Activated CD8-positive, alpha-beta memory T cell treated with anti-CD3 and anti-CD28 coated beads, Interleukin-2, amount 10 ng/mL, durations not matched to agents 7 days and 5 days (primary cell): ENCODE data around the gene AASS. TPM values are rescaled to one million over a fixed set of nuclear protein-coding genes. Genes with fewer than 3 reads are reported as not detected.

Source experiments
- ATAC-seq: fragments of 150-1000 bp; cut with Tn5 transposase; one replicate; pipeline ENCODE4 v1.10.0; 2021; ENCODE audit warnings: moderate library complexity
- CTCF ChIA-PET: fragments of 350-600 bp; sonication (Branson Sonifier 250); formaldehyde crosslinking; loops from one replicate; lab custom pipeline; 2021; ENCODE audit warnings: antibody characterized with exemption; lab: Charles Lee
- DNase-seq: peaks from one replicate; pipeline ENCODE4 v3.0.0-alpha.2; 2020
- H3K27ac Mint-ChIP-seq: one replicate; pipeline ENCODE4 v1.8.0; 2021; ENCODE audit warnings: mild to moderate bottlenecking, mixed read lengths
- H3K27me3 Mint-ChIP-seq: one replicate; pipeline ENCODE4 v1.8.0; 2021; ENCODE audit warnings: mixed read lengths
- H3K36me3 Mint-ChIP-seq: one replicate; pipeline ENCODE4 v1.8.0; 2021; ENCODE audit warnings: mild to moderate bottlenecking, mixed read lengths
- H3K4me1 Mint-ChIP-seq: one replicate; pipeline ENCODE4 v1.8.0; 2021; ENCODE audit warnings: mixed read lengths
- H3K4me3 Mint-ChIP-seq: one replicate; pipeline ENCODE4 v1.8.0; 2021; ENCODE audit warnings: mild to moderate bottlenecking, moderate library complexity, mixed read lengths
- H3K9me3 Mint-ChIP-seq: one replicate; pipeline ENCODE4 v1.8.0; 2022; ENCODE audit warnings: low read depth, mixed read lengths
- total RNA-seq, 2 experiments: library from RNA; stranded (reverse); gene quantifications; one replicate each; pipeline ENCODE4 v1.2.3, GENCODE V29; 2021

Gene AASS
- total RNA-seq, 2 experiments from 2014 or later, result 1.6 to 1.7 TPM

- no peak overlapping the region for H3K4me3 Mint-ChIP-seq
- no peaks in the 10 kb centered on the region for H3K27me3 Mint-ChIP-seq
- DNase-seq (no peak), ATAC-seq (no peak)
- CTCF ChIA-PET, result no interaction called here
- H3K27ac Mint-ChIP-seq, result no peak overlapping the region
- no peaks in the 10 kb centered on the region for H3K4me1 Mint-ChIP-seq
- no peaks in the 10 kb centered on the region for H3K9me3 Mint-ChIP-seq
- H3K36me3 Mint-ChIP-seq, result no peaks in the 10 kb centered on the region
These were observed 87.1 kb downstream of the AASS start for GRCh38 chr7:122056977-122057376.

- CTCF ChIA-PET, result no interaction called here
- no peaks in the 10 kb centered on the region for H3K9me3 Mint-ChIP-seq
- no peak overlapping the region for H3K27ac Mint-ChIP-seq
- no peaks in the 10 kb centered on the region for H3K36me3 Mint-ChIP-seq
- H3K4me1 Mint-ChIP-seq, result no peaks in the 10 kb centered on the region
- no peaks in the 10 kb centered on the region for H3K27me3 Mint-ChIP-seq
- DNase-seq (no peak), ATAC-seq (no peak)
- no peak overlapping the region for H3K4me3 Mint-ChIP-seq
These were observed 89.0 kb downstream of the AASS start for GRCh38 chr7:122055073-122055472.

- ATAC-seq, result no peak
- CTCF ChIA-PET, result no interaction called here
- Mint-ChIP-seq H3K36me3 (no peaks in the 10 kb centered on the region), H3K9me3 (no peaks in the 10 kb centered on the region), H3K27me3 (no peaks in the 10 kb centered on the region), H3K4me3 (no peak overlapping the region), H3K4me1 (no peaks in the 10 kb centered on the region), H3K27ac (no peak overlapping the region)
- no peak for DNase-seq
These were observed 89.7 kb downstream of the AASS start for GRCh38 chr7:122054393-122054792.

- H3K36me3 Mint-ChIP-seq, result no peaks in the 10 kb centered on the region
- no peaks in the 10 kb centered on the region for H3K27me3 Mint-ChIP-seq
- ATAC-seq (no peak), DNase-seq (no peak)
- H3K27ac Mint-ChIP-seq, result no peak overlapping the region
- no peaks in the 10 kb centered on the region for H3K4me1 Mint-ChIP-seq
- CTCF ChIA-PET, result no interaction called here
- no peak overlapping the region for H3K4me3 Mint-ChIP-seq
- H3K9me3 Mint-ChIP-seq, result no peaks in the 10 kb centered on the region
These were observed 97.6 kb downstream of the AASS start for GRCh38 chr7:122046402-122046801.

GRCh38 chr7:122040147-122040546 lies 103.9 kb downstream of the AASS start:
- DNase-seq (no peak), ATAC-seq (no peak)
- H3K9me3 Mint-ChIP-seq, result no peaks in the 10 kb centered on the region
- CTCF ChIA-PET, result no interaction called here
- no peak overlapping the region for H3K4me3 Mint-ChIP-seq
- H3K4me1 Mint-ChIP-seq, result no peaks in the 10 kb centered on the region
- no peak overlapping the region for H3K27ac Mint-ChIP-seq
- H3K36me3 Mint-ChIP-seq, result no peaks in the 10 kb centered on the region
- H3K27me3 Mint-ChIP-seq, result no peaks in the 10 kb centered on the region

GRCh38 chr7:122038904-122039303 lies 105.1 kb downstream of the AASS start:
- Mint-ChIP-seq H3K9me3 (peaks cover 3% of the 10 kb centered on the region), H3K4me3 (no peak overlapping the region), H3K36me3 (no peaks in the 10 kb centered on the region), H3K4me1 (no peaks in the 10 kb centered on the region), H3K27me3 (no peaks in the 10 kb centered on the region), H3K27ac (no peak overlapping the region)
- CTCF ChIA-PET, result no interaction called here
- ATAC-seq (no peak), DNase-seq (no peak)

- Mint-ChIP-seq H3K27ac (no peak overlapping the region), H3K4me1 (no peaks in the 10 kb centered on the region), H3K36me3 (no peaks in the 10 kb centered on the region), H3K27me3 (no peaks in the 10 kb centered on the region), H3K4me3 (no peak overlapping the region), H3K9me3 (peaks cover 3% of the 10 kb centered on the region)
- DNase-seq, result no peak
- CTCF ChIA-PET, result no interaction called here
- ATAC-seq, result no peak
These were observed 105.9 kb downstream of the AASS start for GRCh38 chr7:122038134-122038533.

GRCh38 chr7:122035876-122036275 lies 108.2 kb downstream of the AASS start:
- H3K9me3 Mint-ChIP-seq, result peaks cover 3% of the 10 kb centered on the region
- no peaks in the 10 kb centered on the region for H3K4me1 Mint-ChIP-seq
- CTCF ChIA-PET, result no interaction called here
- no peak overlapping the region for H3K4me3 Mint-ChIP-seq
- H3K27ac Mint-ChIP-seq, result no peak overlapping the region
- no peaks in the 10 kb centered on the region for H3K36me3 Mint-ChIP-seq
- no peaks in the 10 kb centered on the region for H3K27me3 Mint-ChIP-seq
- no peak for DNase-seq
- no peak for ATAC-seq

GRCh38 chr7:122033641-122034040 lies 110.4 kb downstream of the AASS start:
- ATAC-seq, result no peak
- CTCF ChIA-PET, result no interaction called here
- peaks cover 3% of the 10 kb centered on the region for H3K9me3 Mint-ChIP-seq
- H3K4me1 Mint-ChIP-seq, result no peaks in the 10 kb centered on the region
- no peak for DNase-seq
- H3K27ac Mint-ChIP-seq, result no peak overlapping the region
- H3K4me3 Mint-ChIP-seq, result no peak overlapping the region
- no peaks in the 10 kb centered on the region for H3K36me3 Mint-ChIP-seq
- H3K27me3 Mint-ChIP-seq, result no peaks in the 10 kb centered on the region

- CTCF ChIA-PET, result no interaction called here
- no peak for ATAC-seq
- Mint-ChIP-seq H3K27me3 (no peaks in the 10 kb centered on the region), H3K9me3 (no peaks in the 10 kb centered on the region), H3K4me1 (no peaks in the 10 kb centered on the region), H3K36me3 (no peaks in the 10 kb centered on the region), H3K27ac (no peak overlapping the region), H3K4me3 (no peak overlapping the region)
- no peak for DNase-seq
These were observed 117.0 kb downstream of the AASS start for GRCh38 chr7:122027058-122027457.

Other genes starting within 250 kb of the AASS start
- gene FEZF1, start 160.5 kb upstream of the AASS start, total RNA-seq, result not detected